Testis (tissue), 2 donors: ENCODE results near the gene PRKAR2B.

Source experiments
- POLR2A ChIP-seq: fragments of 450-650 bp; IDR thresholded peaks from one replicate; pipeline ENCODE4 v1.6.1; 2017; ENCODE audit warnings: antibody characterized with exemption, mild to moderate bottlenecking, moderate library complexity
- TF ChIP-seq, protein P1 (sequence below), 3 experiments: fragments of 450-650 bp in 2 of 3; fragments of 200-600 bp in 1 of 3; sonication (generic) in 1 of 3; IDR thresholded peaks; one replicate each; pipeline ENCODE4 v1.5.1; 2016 to 2019; ENCODE audit warnings: antibody characterized with exemption in 3 of 3, mild to moderate bottlenecking in 2 of 3, moderate library complexity in 1 of 3

- TF ChIP-seq, protein P1, sequence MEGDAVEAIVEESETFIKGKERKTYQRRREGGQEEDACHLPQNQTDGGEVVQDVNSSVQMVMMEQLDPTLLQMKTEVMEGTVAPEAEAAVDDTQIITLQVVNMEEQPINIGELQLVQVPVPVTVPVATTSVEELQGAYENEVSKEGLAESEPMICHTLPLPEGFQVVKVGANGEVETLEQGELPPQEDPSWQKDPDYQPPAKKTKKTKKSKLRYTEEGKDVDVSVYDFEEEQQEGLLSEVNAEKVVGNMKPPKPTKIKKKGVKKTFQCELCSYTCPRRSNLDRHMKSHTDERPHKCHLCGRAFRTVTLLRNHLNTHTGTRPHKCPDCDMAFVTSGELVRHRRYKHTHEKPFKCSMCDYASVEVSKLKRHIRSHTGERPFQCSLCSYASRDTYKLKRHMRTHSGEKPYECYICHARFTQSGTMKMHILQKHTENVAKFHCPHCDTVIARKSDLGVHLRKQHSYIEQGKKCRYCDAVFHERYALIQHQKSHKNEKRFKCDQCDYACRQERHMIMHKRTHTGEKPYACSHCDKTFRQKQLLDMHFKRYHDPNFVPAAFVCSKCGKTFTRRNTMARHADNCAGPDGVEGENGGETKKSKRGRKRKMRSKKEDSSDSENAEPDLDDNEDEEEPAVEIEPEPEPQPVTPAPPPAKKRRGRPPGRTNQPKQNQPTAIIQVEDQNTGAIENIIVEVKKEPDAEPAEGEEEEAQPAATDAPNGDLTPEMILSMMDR (IDR thresholded peaks at IDR 0.05) = no peak
- TF ChIP-seq POLR2A = no peak
Measured at GRCh38 chr7:107210400-107210799, 165.9 kb downstream of the PRKAR2B start.
